AG09309 (cell line): Measurements from ENCODE around the gene USP10.

ENCODE experiments used
- DNase-seq: peaks from one replicate; pipeline ENCODE4 v3.0.0-alpha.2; 2010; ENCODE audit warnings: low read depth
- H3K4me3 ChIP-seq: 2 replicates; pipeline ENCODE4 v1.5.1; 2011; ENCODE audit warnings: mild to moderate bottlenecking, low read depth, low read length, moderate library complexity; ENCODE audit not compliant: control insufficient read depth
- CTCF ChIP-seq: IDR thresholded peaks from 2 replicates; pipeline ENCODE4 v1.5.1; 2011; ENCODE audit warnings: mild to moderate bottlenecking, low read depth, low read length, inconsistent platforms; ENCODE audit not compliant: insufficient read depth, control insufficient read depth; ENCODE audit errors: missing control alignments

USP10 gene

GRCh38 chr16:84754956-84755672 lies 55.3 kb downstream of the USP10 start:
- H3K4me3 ChIP-seq: no peak overlapping the region
- TF ChIP-seq CTCF: no peak
- DNase-seq: no peak

DNA sequence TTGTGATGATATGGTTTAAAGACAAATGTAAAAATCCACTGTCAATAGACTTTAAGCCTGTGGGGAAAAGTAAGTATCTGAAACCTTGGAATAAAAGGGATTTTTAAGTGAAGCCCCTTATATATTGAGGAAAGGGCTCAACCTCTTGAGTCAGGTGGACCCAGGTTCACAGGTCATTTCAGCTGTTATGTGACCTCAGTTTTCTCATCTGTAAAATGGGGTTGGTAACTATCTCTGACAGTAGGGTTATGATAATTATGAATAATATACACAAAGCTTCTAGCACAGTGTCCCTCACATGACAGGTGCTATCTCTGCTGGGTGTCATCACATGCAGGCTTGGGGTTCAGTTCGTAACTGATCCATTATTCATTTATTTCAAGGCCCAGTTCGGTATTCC lies 57.0 kb downstream of the USP10 start:
- no peak overlapping the region for H3K4me3 ChIP-seq
- DNase-seq: no peak
- TF ChIP-seq CTCF: no peak

DNA sequence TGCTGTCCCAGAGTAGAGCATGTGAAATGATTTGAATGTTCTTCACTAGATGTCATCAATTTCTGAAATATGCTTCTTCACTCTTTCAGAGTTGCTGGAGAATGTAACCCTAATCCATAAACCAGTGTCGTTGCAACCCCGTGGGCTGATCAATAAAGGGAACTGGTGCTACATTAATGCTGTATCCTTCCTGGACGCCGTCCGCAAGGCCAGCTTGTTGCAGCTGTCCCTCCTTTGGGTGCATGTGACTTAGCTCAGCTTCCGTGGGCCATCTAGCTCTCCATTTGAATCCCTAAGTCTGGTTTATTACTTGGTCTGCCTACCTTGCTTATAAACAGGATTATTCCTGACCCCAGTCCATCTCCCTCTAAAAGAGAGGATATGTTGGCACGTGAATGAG lies 58.8 kb downstream of the USP10 start:
- TF ChIP-seq CTCF: no peak
- DNase-seq: no peak
- H3K4me3 ChIP-seq: no peak overlapping the region

GRCh38 chr16:84759061-84759460 lies 59.3 kb downstream of the USP10 start:
- TF ChIP-seq CTCF: no peak
- DNase-seq: no peak
- H3K4me3 ChIP-seq: no peak overlapping the region

GRCh38 chr16:84759906-84760305 lies 60.1 kb downstream of the USP10 start:
- DNase-seq: no peak
- TF ChIP-seq CTCF: no peak
- no peak overlapping the region for H3K4me3 ChIP-seq

DNA sequence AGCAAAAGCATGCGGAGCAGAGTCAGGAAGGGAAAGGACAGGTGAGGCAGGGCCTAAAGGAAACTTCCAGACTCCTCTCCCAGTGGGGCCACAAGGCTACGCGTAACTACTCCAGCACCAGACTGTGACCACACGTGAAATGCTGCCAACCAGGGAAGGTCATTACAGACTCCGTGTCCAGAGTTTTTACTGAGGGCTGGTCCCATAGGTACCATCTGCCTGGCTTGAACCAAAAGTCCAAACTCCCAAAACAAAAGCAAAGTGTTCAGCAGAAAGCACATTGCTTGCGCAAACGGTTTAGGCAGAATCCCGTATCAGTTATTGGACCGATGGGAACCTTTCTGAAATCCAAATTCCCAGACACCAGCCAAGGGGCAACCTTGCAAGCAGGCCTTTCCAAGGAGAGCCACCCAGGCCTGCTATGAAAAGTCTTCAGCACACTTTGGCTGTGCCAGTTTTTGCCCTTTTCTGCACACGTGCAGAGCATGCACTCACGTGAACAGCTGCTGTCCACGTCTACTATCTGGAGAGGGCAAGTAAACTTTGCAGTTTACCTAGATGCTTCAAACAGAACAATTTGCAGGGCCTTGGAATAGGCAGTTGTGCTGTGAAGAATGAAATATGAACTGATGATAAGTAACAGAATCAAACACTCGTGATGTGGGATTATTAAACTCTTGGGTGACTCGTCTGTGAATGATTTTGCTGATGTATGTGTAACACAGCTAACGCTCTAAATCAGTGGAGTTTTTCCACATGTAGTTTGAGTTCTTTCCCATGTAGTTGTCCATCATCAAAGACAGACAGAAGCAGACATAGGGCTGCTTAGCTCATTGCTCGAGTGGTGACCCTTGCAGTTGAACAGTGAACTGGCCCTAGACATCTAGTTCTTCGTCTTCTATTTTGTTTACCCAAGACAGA lies 61.9 kb downstream of the USP10 start:
- H3K4me3 ChIP-seq: no peak overlapping the region
- no peak for TF ChIP-seq CTCF
- DNase-seq: no peak
